ENCODE results near the gene CROCC2.

- TF ChIP-seq, protein P1, sequence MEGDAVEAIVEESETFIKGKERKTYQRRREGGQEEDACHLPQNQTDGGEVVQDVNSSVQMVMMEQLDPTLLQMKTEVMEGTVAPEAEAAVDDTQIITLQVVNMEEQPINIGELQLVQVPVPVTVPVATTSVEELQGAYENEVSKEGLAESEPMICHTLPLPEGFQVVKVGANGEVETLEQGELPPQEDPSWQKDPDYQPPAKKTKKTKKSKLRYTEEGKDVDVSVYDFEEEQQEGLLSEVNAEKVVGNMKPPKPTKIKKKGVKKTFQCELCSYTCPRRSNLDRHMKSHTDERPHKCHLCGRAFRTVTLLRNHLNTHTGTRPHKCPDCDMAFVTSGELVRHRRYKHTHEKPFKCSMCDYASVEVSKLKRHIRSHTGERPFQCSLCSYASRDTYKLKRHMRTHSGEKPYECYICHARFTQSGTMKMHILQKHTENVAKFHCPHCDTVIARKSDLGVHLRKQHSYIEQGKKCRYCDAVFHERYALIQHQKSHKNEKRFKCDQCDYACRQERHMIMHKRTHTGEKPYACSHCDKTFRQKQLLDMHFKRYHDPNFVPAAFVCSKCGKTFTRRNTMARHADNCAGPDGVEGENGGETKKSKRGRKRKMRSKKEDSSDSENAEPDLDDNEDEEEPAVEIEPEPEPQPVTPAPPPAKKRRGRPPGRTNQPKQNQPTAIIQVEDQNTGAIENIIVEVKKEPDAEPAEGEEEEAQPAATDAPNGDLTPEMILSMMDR (IDR thresholded peaks at IDR 0.05) = no peak
- TF ChIP-seq EP300 (IDR thresholded peaks at IDR 0.05) = no peak
Measured at GRCh38 chr2:240898108-240898730, 7.9 kb upstream of the CROCC2 start.
